HG02970 (cell line): Measurements from ENCODE around the gene MMP17.

Experiments
- ATAC-seq: cut with Tn5 transposase; IDR thresholded peaks from one replicate; pipeline ENCODE4 v1.9.1; 2021; ENCODE audit warnings: mild to moderate bottlenecking, moderate library complexity, moderate number of reproducible peaks; ENCODE audit not compliant: unreplicated experiment, low FRiP score

MMP17 gene

DNA sequence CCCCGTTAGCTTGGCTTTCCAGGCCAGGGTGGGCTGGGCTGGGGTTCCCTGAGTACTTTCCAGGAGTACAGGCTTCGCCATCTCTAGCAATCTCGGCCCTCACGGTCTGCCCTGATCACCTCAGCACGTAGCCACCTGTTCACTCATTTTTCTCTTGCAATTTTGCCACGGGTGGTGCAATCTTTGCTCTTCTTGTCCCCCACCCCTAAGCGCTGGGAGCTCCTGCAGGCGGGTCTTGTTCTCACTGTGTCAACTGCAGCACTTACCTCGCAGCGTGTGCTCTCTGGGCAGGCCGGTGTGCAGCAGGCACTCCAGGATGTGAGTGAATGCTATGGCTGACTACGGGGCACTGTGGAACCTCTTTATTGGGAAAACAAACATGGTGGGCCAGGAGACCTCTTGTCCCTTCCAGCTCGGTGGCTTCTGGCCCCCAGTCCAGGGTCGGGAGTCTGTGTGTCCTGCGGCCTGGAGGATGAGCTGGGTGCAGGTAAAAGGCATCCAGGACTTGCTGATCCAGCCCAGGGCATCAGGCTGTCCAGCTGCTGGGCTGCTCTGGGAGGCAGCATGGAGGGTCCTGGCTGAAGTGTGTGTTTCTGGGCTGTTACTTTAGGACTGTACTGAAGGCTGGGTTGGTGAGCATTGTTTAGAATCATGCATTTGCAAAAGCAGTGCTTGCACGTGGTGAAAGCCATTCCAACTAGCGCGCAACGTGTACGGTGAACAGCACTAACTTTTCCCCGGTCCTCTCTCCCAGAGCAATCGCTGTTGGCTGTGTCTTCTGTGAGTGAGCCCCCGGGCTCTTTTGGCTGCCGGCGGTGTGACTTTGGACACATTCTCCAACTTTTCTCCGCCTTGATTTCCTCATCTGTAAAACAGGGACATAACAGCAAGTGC lies 64.8 kb downstream of the MMP17 start:
- ATAC-seq, result no peak

DNA sequence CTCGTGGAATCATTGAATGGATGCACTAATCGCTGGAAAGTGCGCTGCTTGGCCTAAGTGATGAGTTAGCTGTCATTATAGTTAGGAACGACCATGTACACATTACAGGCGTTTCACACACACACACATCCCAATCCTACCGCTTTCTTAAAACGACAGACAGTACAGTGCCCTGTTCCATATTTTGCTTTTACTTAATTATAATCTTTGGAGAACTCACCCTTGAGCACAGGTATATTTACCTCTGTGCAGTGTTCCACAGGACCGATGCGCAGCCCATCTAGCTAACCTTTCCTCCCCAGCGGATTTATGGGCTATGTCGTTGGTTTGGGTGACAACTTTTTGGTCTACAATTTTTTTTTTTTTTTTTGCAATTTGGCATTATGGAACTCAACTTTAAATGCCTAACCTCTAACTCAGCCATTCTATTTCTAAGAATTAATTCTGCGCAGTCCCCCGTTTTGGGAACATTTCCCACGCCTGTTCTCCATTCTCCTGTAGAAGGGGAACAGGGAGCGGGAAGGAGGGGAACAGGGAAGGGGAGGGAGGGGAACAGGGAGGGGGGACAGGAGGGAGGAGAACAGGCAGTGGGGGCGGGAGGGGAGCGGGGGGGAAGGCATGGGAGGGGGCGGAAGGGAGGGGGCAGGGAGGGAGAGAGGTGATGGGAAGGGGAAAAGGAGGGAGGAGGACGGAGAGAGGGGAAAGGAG lies 65.6 kb downstream of the MMP17 start:
- no peak for ATAC-seq

DNA sequence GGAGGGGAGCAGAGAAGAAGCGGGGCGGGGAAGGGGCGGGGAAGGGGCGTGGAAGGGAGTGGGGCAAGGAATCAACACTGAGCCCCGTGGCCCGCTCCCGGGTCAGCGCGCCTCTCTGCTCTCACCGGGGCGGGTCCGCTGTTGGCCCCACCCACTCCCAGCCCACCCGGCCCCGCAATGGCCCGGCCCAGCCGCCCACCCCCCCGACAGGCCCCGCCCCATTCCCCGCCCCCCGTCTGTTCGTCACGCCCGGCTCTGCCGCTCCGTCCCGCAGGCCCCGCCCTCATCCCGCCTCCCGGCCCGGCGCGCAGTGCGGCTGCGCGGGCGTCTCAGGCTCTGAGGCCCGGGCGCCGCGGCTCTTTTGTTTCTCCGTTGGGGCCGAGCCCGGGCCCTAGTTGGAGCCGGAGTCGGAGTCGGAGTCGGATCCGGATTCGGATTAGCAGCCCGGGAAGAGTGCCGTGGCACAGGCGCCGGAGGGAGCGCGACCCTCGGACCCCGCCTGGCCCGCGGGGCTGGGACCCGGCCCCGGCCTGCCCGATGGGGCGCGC lies 66.2 kb downstream of the MMP17 start, which contains the start of gene ULK1:
Gene ULK1 (plus strand): TSS at position 310 of the 548 bp plus-strand sequence. CDS start 380 bp downstream, outside the sequence.
- ATAC-seq, result peak; percentile 77

DNA sequence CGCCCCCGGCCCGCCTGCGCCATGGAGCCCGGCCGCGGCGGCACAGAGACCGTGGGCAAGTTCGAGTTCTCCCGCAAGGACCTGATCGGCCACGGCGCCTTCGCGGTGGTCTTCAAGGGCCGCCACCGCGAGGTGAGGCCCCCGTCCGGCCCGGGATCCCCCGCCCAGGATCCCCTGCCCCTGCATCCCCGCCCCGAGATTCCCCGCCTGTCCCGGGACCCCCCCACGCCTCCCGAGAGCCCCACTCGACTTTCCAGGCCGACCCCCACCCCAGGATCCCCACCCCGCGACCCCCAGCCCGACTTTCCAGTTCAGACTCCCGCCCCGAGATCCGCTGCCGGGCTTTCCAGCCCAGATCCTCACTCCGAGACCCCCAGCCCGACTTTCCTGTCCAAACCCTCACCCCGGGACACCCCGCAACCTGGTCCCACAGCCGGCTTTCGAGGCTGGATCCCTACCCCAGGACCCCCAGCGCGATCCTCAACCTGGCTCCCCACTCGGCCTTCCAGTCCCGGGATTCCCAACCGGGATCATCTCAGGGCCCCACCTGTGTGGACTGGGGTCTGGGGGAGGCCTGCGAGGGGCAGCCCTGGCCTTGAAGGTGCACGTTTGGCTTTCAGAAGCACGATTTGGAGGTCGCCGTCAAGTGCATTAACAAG lies 66.9 kb downstream of the MMP17 start:
- no peak for ATAC-seq

DNA sequence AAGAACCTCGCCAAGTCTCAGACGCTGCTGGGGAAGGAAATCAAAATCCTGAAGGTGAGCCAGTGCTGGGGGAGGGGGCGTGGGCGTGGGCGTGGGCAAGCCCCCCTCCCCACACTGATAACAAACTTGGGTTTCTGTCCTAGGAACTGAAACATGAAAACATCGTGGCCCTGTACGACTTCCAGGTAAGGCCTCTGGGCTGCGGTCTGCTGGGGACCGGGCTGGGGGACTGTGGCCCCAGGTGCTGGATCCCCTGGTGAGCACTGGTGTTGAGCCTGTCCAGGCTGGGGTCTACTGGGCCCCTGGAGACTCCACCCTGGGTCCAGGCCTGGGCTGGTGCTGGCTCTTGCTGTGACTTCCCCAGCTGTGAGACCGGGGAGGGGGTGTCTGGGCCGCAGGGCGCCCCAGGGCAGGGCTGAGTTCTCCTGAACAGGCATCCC lies 67.5 kb downstream of the MMP17 start:
- ATAC-seq, result peak; percentile 25

DNA sequence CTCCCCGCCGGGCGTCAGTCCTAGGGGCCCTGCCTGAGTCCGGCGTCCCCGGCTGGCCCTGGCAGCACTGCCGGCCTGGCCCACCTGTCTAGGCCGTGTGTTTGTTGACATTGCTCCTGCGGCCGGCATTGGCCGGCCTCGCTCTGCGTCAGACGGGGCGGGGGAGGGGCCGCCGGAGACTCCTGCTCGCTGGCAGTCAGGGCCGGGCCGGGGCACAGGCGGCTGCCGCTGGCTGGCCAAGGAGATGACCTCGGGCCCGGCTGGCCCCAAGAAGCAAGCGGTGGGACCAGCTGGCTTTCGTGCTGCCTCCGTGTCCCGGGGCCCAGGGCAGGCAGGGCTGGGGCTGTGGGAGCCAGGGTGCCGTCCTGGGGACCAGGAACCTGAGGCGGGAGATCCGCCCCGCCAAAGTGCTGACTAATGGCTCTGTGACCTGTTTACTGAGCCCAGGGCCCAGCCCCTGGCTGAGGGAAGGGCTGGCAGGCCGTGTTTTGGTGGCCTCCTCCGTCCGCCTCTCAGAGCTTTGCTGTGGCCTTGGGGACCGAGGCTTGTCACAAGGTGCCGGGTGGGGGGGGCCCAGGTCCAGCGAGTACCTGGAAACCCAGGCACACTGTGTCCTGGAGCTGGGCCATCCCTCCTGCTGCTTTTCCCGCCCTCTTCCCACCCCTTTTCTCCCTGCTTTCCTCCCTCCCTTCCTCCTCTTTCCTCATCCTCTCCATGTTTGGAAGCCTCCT lies 68.1 kb downstream of the MMP17 start:
- peak; percentile 47 for ATAC-seq

DNA sequence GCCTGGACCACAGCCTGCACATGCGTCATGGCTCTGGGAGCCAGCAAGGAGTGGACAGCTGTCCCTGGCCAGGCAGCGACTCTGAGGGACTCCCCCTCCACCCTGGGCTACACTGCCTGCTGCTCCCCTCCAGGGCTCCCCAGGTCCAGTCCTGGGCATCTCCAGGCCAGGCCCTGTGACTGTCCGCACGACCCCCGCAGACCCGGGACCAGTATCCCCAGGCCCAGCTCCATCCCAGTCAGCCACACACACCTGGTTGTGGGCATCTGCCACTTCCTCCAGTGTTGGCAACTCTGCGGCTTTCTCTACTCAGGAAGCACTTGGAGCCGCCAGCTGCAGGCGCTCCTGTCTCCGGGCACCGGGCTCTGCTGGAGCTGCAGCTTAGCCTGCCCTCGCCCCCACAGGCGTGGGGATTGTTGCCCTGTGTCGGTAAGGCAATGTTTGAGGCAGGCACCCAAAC lies 68.6 kb downstream of the MMP17 start:
- no peak for ATAC-seq

DNA sequence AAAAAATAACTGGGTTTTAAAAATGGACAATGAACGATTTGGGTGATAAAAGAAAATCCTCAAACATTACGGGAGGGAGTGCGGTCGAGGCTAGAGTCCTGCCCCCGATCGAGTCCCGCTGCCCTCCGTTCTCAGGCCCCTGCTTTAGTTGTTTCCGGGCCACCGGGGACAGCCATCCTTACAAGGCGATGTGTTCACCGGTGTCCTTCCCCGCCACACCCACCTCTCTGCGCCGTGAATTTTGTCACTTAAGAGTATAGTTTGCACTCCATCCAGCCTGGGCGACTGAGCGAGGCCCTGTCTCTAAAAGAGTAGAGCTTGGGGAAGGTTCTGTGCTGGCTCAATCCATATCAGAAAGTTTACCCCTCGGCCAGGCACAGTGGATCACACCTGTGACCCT lies 69.1 kb downstream of the MMP17 start:
- no peak for ATAC-seq

DNA sequence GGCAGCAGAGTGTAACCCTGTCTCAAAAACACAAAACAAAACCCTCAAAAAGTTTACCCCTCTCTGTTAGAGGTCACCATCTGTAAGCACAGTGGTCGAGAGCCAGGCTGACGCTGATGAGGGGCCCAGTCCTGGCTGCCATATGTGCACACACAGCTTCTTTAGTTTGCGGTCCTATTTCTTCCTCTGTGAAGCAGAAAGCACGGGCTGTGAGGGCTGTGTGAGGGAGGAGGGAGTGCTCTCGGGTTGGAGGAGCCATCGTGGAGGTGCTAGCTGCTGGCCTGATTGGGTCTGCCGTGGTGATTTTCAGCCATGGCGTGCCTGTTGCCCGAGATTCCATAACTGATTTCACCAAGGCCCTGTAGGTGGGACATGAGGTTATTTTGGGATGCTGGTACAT lies 69.7 kb downstream of the MMP17 start:
- no peak for ATAC-seq

DNA sequence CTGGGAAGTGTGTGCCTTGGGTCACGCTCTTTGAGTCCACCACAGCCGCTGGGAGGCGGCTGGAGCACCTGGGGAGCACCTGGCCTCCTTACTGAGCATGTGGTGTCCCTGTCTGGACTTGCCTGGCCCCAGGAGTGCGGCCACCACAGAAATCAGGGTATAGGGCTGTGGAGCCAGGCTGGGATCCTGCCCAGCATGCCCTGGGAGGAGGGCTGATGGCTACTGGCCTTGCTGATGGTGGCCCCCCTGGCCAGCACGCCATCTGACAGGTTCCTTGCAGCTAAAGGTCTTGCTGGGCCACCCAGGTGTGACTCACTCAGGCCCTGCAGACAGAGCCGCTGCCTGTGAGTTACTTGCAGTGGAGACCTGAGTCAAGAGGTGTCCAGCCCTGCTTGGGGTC lies 72.2 kb downstream of the MMP17 start:
- no peak for ATAC-seq
